H1 (cell line): ENCODE measurements around the gene ANKRD11. TPM values are rescaled to one million over a fixed set of nuclear protein-coding genes. Genes with fewer than 3 reads are reported as not detected.

ENCODE experiments used
- CTCF ChIA-PET: fragments of 300-600 bp; sonication (Branson Sonifier 250); formaldehyde crosslinking; loops from one replicate; lab custom pipeline; 2021; ENCODE audit not compliant: partially characterized antibody; lab: Charles Lee
- POLR2A ChIA-PET: fragments of 300-600 bp; sonication (Branson Sonifier 250); formaldehyde crosslinking; loops from one replicate; lab custom pipeline; 2021; ENCODE audit warnings: inconsistent platforms; ENCODE audit not compliant: partially characterized antibody; lab: Charles Lee
- DNase-seq, 2 experiments: peaks; one replicate each; pipeline versions ENCODE4 v3.0.0 to v3.0.0-alpha.2; 2010 to 2022; ENCODE audit warnings: low spot score in 2 of 2, low read depth in 1 of 2, mixed read lengths in 1 of 2
- FAIRE-seq: peaks from 2 replicates; lab custom pipeline; 2011; peaks lifted over from hg19 to GRCh38; lab: Jason Lieb, UNC
- H2AFZ ChIP-seq: 2 replicates; pipeline ENCODE4 v1.8.1; 2012; ENCODE audit warnings: low read length, inconsistent platforms
- H2AK5ac ChIP-seq: 2 replicates; pipeline ENCODE4 v1.6.1; 2013; ENCODE audit warnings: low read depth, low read length
- H2BK120ac ChIP-seq: replicated peaks from 2 replicates; pipeline ENCODE3; 2013; ENCODE audit warnings: low read depth, low read length, inconsistent platforms
- H2BK12ac ChIP-seq: 2 replicates; pipeline ENCODE4 v1.6.1; 2013; ENCODE audit warnings: low read depth, low read length
- H2BK15ac ChIP-seq: 2 replicates; pipeline ENCODE4 v1.6.1; 2013; ENCODE audit warnings: low read length
- H2BK20ac ChIP-seq: 2 replicates; pipeline ENCODE4 v1.6.1; 2013; ENCODE audit warnings: low read length
- H2BK5ac ChIP-seq: 2 replicates; pipeline ENCODE4 v1.6.1; 2013; ENCODE audit warnings: low read depth, low read length
- H3K14ac ChIP-seq: 2 replicates; pipeline ENCODE4 v1.6.1; 2013; ENCODE audit warnings: inconsistent platforms; ENCODE audit not compliant: insufficient read length
- H3K18ac ChIP-seq: 2 replicates; pipeline ENCODE4 v1.6.1; 2013; ENCODE audit warnings: low read length; ENCODE audit errors: extremely low read depth
- H3K23ac ChIP-seq: 2 replicates; pipeline ENCODE4 v1.6.1; 2013; ENCODE audit warnings: inconsistent platforms; ENCODE audit not compliant: insufficient read length
- H3K23me2 ChIP-seq: 2 replicates; pipeline ENCODE4 v1.6.1; 2013; ENCODE audit warnings: low read depth, low read length
- H3K27ac ChIP-seq: 2 replicates; pipeline ENCODE4 v1.6.1; 2011; ENCODE audit warnings: low read depth, low read length, inconsistent platforms
- H3K27me3 ChIP-seq, 4 experiments: replicated peaks in 1 of 4; 1 replicate in 1 of 4; 2 replicates in 3 of 4; pipeline versions ENCODE4 v1.6.1 to v1.8.1; 2011 to 2013; ENCODE audit warnings: low read length in 3 of 4, mild to moderate bottlenecking in 3 of 4, inconsistent platforms in 2 of 4, mixed read lengths in 2 of 4, moderate library complexity in 1 of 4; ENCODE audit not compliant: control insufficient read depth in 3 of 4, insufficient read depth in 3 of 4; ENCODE audit errors: extremely low read depth in 1 of 4
- H3K36me3 ChIP-seq, 4 experiments: 2 replicates each; pipeline versions ENCODE4 v1.6.1 to v1.8.1; 2011 to 2013; ENCODE audit warnings: mild to moderate bottlenecking in 4 of 4, low read length in 3 of 4, moderate library complexity in 2 of 4, control low read depth in 1 of 4, inconsistent platforms in 1 of 4; ENCODE audit not compliant: insufficient read depth in 4 of 4, control insufficient read depth in 2 of 4
- H3K4ac ChIP-seq: replicated peaks from 2 replicates; pipeline ENCODE3; 2013; ENCODE audit warnings: low read length, low read depth, mixed read lengths, inconsistent platforms; ENCODE audit not compliant: insufficient read length
- H3K4me1 ChIP-seq, 4 experiments: replicated peaks in 1 of 4; 1 replicate in 1 of 4; 2 replicates in 3 of 4; pipeline versions ENCODE4 v1.6.1 to v1.8.1; 2011 to 2013; ENCODE audit warnings: low read length in 3 of 4, inconsistent platforms in 2 of 4, mixed read lengths in 1 of 4; ENCODE audit not compliant: insufficient read depth in 4 of 4, control insufficient read depth in 3 of 4
- H3K4me2 ChIP-seq, 2 experiments: 2 replicates each; pipeline versions ENCODE4 v1.6.1 to v1.8.1; 2011 to 2013; ENCODE audit warnings: low read depth in 2 of 2, low read length in 2 of 2, control low read depth in 1 of 2, inconsistent platforms in 1 of 2, mild to moderate bottlenecking in 1 of 2; ENCODE audit not compliant: insufficient read depth in 1 of 2
- H3K4me3 ChIP-seq, 4 experiments: fragments of 200-600, 300-600 bp in 1 of 4; sonication (generic), shearing (Covaris generic), sonication (Bioruptor Twin) in 1 of 4; 2 replicates each; pipeline versions ENCODE4 v1.5.1 to v1.8.1; 2011 to 2016; ENCODE audit warnings: low read length in 4 of 4, low read depth in 3 of 4, control low read depth in 2 of 4, inconsistent platforms in 2 of 4, mild to moderate bottlenecking in 2 of 4, mixed read lengths in 1 of 4, moderate library complexity in 1 of 4; ENCODE audit not compliant: insufficient read depth in 2 of 4; ENCODE audit errors: extremely low read depth in 1 of 4
- H3K56ac ChIP-seq: replicated peaks from 2 replicates; pipeline ENCODE3; 2013; ENCODE audit warnings: low read depth, mild to moderate bottlenecking, mixed read lengths, low read length, inconsistent platforms; ENCODE audit not compliant: insufficient read length
- H3K79me1 ChIP-seq: 2 replicates; pipeline ENCODE4 v1.6.1; 2013; ENCODE audit warnings: low read depth, low read length, control low read depth
- H3K79me2 ChIP-seq, 2 experiments: 2 replicates each; pipeline versions ENCODE4 v1.6.1 to v1.8.1; 2012 to 2013; ENCODE audit warnings: low read length in 2 of 2, mild to moderate bottlenecking in 2 of 2, inconsistent platforms in 1 of 2; ENCODE audit not compliant: insufficient read depth in 2 of 2, control insufficient read depth in 1 of 2
- H3K9ac ChIP-seq, 4 experiments: replicated peaks in 1 of 4; 1 replicate in 1 of 4; 2 replicates in 3 of 4; pipeline versions ENCODE4 v1.6.1 to v1.8.1; 2011 to 2013; ENCODE audit warnings: low read depth in 3 of 4, low read length in 3 of 4, control low read depth in 2 of 4, mild to moderate bottlenecking in 2 of 4, moderate library complexity in 2 of 4, inconsistent platforms in 1 of 4; ENCODE audit errors: extremely low read depth in 1 of 4
- H3K9me3 ChIP-seq, 2 experiments: 2 replicates each; pipeline versions ENCODE4 v1.6.1 to v1.8.1; 2012 to 2013; ENCODE audit warnings: mild to moderate bottlenecking in 2 of 2, moderate library complexity in 2 of 2, control low read depth in 1 of 2, inconsistent platforms in 1 of 2, low read depth in 1 of 2, low read length in 1 of 2, mixed read lengths in 1 of 2; ENCODE audit not compliant: insufficient read depth in 2 of 2
- H4K20me1 ChIP-seq, 2 experiments: replicated peaks in 1 of 2; 2 replicates each; pipeline versions ENCODE3 to v1.8.1; 2011 to 2013; ENCODE audit warnings: inconsistent platforms in 2 of 2, low read length in 2 of 2, mild to moderate bottlenecking in 1 of 2; ENCODE audit not compliant: insufficient read depth in 2 of 2, control insufficient read depth in 1 of 2
- H4K5ac ChIP-seq: 2 replicates; pipeline ENCODE4 v1.6.1; 2013; ENCODE audit warnings: low read length, low read depth, mixed read lengths, inconsistent platforms; ENCODE audit not compliant: insufficient read length
- H4K8ac ChIP-seq: 2 replicates; pipeline ENCODE4 v1.8.0; 2013; ENCODE audit warnings: mild to moderate bottlenecking, moderate library complexity, low read length, inconsistent platforms; ENCODE audit not compliant: insufficient read depth; ENCODE audit errors: extremely low read depth
- H4K91ac ChIP-seq: replicated peaks from 2 replicates; pipeline ENCODE3; 2013; ENCODE audit warnings: low read length, mixed read lengths, inconsistent platforms; ENCODE audit not compliant: insufficient read length
- KDM1A ChIP-seq: fragments of 200-600, 300-600 bp; sonication (generic); IDR thresholded peaks from 2 replicates; pipeline ENCODE4 v1.7.1; 2016; ENCODE audit warnings: mild to moderate bottlenecking, low read length, borderline replicate concordance
- POLR2AphosphoS5 ChIP-seq: IDR thresholded peaks from 2 replicates; pipeline ENCODE4 v1.6.1; 2011; ENCODE audit warnings: low read depth, low read length
- POU5F1 ChIP-seq: IDR thresholded peaks from 2 replicates; pipeline ENCODE4 v1.6.1; 2011; ENCODE audit warnings: low read depth, mild to moderate bottlenecking, low read length, moderate library complexity
- WGBS, 2 experiments: shearing (Covaris generic) in 1 of 2; methylation state at CpG; one replicate each; pipeline versions ENCODE4 v1.1.6 to v1.1.7; 2013 to 2015; ENCODE audit warnings: low lambda C conversion rate in 2 of 2, mixed read lengths in 2 of 2, inconsistent platforms in 1 of 2, low coverage in 1 of 2, missing lambda C conversion rate in 1 of 2; ENCODE audit not compliant: insufficient replicate concordance in 2 of 2, insufficient coverage in 1 of 2, insufficient read length in 1 of 2; ENCODE audit errors: extremely low coverage in 1 of 2, missing lambda C conversion rate in 1 of 2; 5-methylcytosine and 5-hydroxymethylcytosine counted together
- polyA plus RNA-seq, 7 experiments: library from polyadenylated mRNA; depleted of rRNA in 3 of 7; stranded (reverse) in 5 of 7; unstranded in 2 of 7; fragments of >200 nt in 5 of 7; fragments of 200-250 nt in 2 of 7; gene quantifications; 1 replicate in 5 of 7; 2 replicates in 1 of 7; 4 replicates in 1 of 7; pipeline versions ENCODE4 v1.2.1 to v1.2.3, GENCODE V29; 2011 to 2013; ENCODE audit warnings: missing spikeins in 2 of 7, mixed read lengths in 2 of 7
- total RNA-seq: library from RNA; stranded (reverse); fragmentation: NEBNext Ultra II Directional; extraction: Animal tissue kit (Norgen Biotek cat#: 25700); gene quantifications from 2 replicates; pipeline ENCODE4 v1.2.1, GENCODE V29; 2021

The ANKRD11 gene
- total and polyA plus RNA-seq, 2 of the 8 experiments (the other 6 are each of a cell fraction or from before 2014, with no cell fraction given), result 46.5 to 142 TPM

GRCh38 chr16:89304181-89304851 is 186.0 kb downstream of the ANKRD11 start:
- CTCF ChIA-PET, result interaction anchor here (0.9 to 2.7 kb wide), 5 partner anchors 9 to 45 kb away, joined by 3 to 13 read pairs (median 6); no protein-coding TSS in a partner anchor
- Histone ChIP-seq H3K4ac (no peak overlapping the region), H2BK5ac (0 out of 2 replicates have a peak overlapping the region, but pooled peaks have one; percentile 60), H3K4me2 (no peak overlapping the region), H4K5ac (no peak overlapping the region), H3K23ac (no peak overlapping the region), H3K18ac (no peak overlapping the region), H3K23me2 (no peaks in the 10 kb centered on the region), H3K9me3 (no peaks in the 10 kb centered on the region), H3K79me1 (peaks cover 30% of the 10 kb centered on the region), H3K9ac (no peak overlapping the region), H3K56ac (no peak overlapping the region), H2AFZ (no peak overlapping the region), H3K4me3 (no peak overlapping the region), H4K8ac (no peak overlapping the region), H2BK12ac (peak overlapping the region; percentile 62; the same call in 1 of the 2 replicates), H2BK120ac (no peak overlapping the region), H3K4me1 (peaks cover 0 to 6% (median 0%) of the 10 kb centered on the region in 4 experiments; a peak in 1 of 7 replicates), H2AK5ac (peak overlapping the region; percentile 33; the same call in 1 of the 2 replicates), H3K14ac (no peak overlapping the region), H3K36me3 (peaks cover 3 to 16% (median 13%) of the 10 kb centered on the region in 4 experiments; a peak in 6 of 8 replicates), H3K27ac (no peak overlapping the region), H3K79me2 (peaks cover 5 to 81% of the 10 kb centered on the region in 2 experiments; a peak in 3 of 4 replicates), H2BK15ac (0 out of 2 replicates have a peak overlapping the region, but pooled peaks have one; percentile 74), H3K27me3 (no peaks in the 10 kb centered on the region), H4K20me1 (peaks cover 25 to 45% of the 10 kb centered on the region in 2 experiments), H4K91ac (no peak overlapping the region), H2BK20ac (no peak overlapping the region)
- POLR2A ChIA-PET, result interaction anchor here (0.6 to 2.3 kb wide), 5 partner anchors 11 to 182 kb away, joined by 3 to 13 read pairs (median 3); no protein-coding TSS in a partner anchor
- DNase-seq, result no peak
- no peak for FAIRE-seq
- 93% methylated on average over 16 of the region's 16 CpGs; no CpG with 5 or more reads in 1 of the 2 experiments for WGBS, 2 experiments
- TF ChIP-seq POLR2AphosphoS5 (peak; percentile 59; the same call in 1 of the 2 replicates), KDM1A (peak; percentile 18; the same call in 1 of the 2 replicates), POU5F1 (no peak)
